Measurements from ENCODE around the gene PDGFD.

PDGFD gene

DNA sequence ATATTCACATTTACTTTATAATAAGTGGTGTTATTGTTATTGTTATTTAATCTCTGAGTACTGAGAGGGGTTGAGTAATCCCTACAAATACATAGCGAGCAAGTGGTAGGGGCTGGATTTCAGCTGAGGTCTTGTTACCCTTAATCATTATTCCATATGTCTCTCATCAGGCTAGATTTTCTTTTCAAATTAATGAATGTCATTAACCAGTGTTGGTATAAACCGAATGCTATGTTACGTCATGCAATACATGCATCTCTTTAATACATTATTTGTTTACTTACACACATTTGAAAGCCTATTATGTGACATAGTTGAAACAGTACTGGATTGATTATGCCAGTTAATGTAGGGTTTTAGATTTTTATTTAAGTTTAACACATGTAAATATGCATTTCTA is 18.9 kb downstream of the PDGFD start:
- DNase-seq (ENCODE audit: low read depth, low spot score): no peak

DNA sequence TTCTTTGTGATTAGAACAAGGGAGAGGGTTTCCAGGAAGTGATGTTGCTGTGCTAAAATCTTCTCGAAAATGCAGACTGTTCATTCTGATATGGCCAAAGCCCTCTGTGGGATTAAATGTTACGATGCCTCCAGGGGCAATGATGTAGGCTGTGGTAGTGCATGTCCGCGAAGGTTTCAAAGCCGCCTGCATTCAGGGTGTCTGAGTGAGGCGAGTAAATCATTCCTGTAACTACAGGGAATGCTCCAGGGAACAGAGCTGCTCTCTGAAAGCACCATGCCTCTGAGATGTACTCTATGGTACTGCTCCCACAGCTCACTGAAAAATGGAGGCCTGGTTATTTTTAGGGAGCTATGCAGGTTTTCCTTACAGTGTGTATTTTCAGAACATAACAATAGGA is 21.2 kb downstream of the PDGFD start:
- DNase-seq (ENCODE audit: low read depth, low spot score): no peak

GRCh38 chr11:104136861-104137260 is 27.1 kb downstream of the PDGFD start:
- DNase-seq (ENCODE audit: low read depth, low spot score): no peak

- no peak for DNase-seq (ENCODE audit: low read depth, low spot score)
Observed at GRCh38 chr11:104134745-104135144, 29.2 kb downstream of the PDGFD start.

GRCh38 chr11:104130161-104130560 is 33.8 kb downstream of the PDGFD start:
- no peak for DNase-seq (ENCODE audit: low read depth, low spot score)

DNA sequence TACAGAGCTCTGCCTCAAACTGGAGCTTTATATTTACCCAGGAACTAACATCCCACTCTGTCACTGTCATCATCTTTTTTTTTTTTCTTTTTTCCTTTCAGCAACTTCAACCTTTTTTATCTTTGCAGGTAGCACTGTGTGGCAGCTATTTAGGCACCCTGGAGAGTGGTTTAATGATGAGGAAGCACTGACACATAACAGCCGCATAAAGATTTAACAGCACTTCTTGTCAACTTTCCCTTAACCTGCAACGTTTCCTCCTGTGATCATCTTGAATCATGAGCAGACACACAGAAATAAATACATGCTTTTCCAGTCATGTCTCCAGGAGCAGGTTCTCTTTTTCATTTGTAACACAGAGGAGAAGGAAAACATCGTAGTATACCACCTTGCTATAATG is 34.8 kb downstream of the PDGFD start:
- no peak for DNase-seq (ENCODE audit: low read depth, low spot score)

DNA sequence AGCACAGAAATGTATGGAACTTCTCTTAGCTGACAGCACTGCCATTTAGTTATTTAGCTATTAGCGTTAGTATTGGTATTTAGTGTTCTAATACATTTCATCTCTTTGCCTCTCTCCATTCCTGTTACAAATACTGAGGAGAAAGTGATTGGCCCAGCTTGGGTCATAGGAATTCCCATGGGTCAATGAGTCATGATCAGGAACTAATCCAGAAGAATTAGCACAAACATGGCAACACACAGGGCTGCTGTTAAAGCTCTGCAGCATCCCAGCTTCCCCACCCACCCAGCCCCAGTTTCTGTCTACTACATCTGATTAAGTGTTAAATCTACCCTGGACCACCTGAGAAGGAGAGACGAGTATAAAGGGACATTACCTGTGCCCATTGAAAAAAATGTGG is 36.1 kb downstream of the PDGFD start:
- DNase-seq (ENCODE audit: low read depth, low spot score): no peak

- no peak for DNase-seq (ENCODE audit: low read depth, low spot score)
Observed at GRCh38 chr11:104126464-104126863, 37.5 kb downstream of the PDGFD start.

DNA sequence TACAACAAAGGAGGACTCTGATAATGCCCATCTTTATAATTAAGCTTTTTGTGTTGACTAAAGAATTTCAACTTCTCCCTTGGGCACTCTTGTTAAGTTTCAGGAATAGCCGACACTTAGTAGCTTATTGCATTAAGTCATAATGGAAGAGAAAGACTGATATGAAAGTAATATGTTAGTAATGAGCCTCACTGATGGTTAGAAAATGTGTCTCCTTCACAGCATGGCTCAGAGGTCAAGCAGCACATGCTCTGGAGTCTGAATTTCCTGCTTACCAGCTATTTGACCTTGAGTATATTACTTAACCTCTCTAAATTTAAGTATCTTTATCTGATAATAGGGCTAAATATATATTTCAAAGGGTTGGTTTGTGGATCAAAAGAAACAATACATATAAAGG is 39.0 kb downstream of the PDGFD start:
- no peak for DNase-seq (ENCODE audit: low read depth, low spot score)

DNA sequence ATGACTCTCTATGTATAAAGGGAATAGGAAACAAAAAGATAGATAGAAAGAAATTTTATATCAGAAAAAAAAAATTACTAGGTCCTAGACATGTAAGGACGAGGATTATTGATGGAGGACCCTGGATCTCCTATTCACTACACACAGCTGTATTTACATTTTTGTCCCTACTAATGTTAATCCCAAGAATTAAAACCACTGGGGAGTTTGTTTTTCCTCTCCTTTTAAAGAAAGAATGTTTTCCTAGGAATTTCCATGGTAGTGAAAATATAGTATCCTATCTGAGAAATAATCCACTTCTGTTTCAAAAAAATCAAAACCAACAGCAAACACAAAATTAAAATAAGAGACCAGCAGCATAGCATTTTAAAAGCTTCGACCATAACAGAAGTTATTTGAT is 41.1 kb downstream of the PDGFD start:
- DNase-seq (ENCODE audit: low read depth, low spot score): no peak

GRCh38 chr11:104122011-104122635 is 41.8 kb downstream of the PDGFD start:
- no peak for DNase-seq (ENCODE audit: low read depth, low spot score)

- no peak for DNase-seq (ENCODE audit: low read depth, low spot score)
Observed at GRCh38 chr11:104120493-104121137, 43.3 kb downstream of the PDGFD start.

DNA sequence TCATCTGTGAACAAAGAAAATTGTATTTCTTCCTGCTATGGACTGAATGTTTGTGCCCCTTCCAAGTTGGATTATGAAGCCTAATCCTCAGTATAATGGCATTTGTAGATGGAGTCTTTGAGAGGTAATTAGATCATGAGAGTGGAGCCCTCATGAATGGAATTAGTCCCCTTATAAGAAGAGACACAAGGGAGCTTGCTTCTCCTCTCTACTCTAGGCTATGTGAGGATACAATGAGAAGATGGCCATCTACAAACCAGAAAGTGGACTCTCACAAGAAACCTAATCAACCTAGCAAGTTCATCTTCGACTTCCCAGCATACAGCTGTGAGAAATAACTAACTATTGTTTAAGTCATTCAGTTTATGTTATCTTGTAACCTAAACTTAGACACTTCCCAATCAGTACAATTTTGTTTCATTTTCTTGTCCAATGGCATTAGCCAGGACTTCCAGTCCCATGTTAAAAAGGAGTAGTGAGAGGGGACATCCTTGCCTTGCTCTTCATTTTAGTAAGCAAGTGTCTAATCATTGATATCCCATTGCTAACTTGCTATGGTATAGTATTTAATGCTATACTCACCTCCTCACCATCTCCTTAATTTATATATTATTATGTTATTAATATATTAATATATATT is 45.7 kb downstream of the PDGFD start:
- DNase-seq (ENCODE audit: low read depth, low spot score): no peak

DNA sequence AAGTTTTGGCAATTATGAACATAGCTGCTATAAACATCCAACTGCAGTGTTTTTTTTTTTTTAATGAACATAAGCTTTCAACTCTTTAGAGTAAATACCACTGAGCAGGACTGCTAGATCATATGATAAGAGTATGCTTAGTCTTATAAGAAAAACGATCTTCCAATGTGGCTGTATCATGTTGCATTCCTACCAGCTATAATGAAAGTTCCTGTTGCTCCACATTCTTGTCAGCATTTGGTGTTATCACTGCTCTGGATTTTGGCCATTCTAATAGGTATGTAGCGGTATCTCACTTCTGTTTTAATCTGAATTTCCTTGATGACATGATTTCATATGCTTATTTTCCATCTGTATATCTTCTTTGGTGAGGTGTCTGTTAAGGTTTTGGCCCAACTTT is 50.4 kb downstream of the PDGFD start:
- DNase-seq (ENCODE audit: low read depth, low spot score): no peak

DNA sequence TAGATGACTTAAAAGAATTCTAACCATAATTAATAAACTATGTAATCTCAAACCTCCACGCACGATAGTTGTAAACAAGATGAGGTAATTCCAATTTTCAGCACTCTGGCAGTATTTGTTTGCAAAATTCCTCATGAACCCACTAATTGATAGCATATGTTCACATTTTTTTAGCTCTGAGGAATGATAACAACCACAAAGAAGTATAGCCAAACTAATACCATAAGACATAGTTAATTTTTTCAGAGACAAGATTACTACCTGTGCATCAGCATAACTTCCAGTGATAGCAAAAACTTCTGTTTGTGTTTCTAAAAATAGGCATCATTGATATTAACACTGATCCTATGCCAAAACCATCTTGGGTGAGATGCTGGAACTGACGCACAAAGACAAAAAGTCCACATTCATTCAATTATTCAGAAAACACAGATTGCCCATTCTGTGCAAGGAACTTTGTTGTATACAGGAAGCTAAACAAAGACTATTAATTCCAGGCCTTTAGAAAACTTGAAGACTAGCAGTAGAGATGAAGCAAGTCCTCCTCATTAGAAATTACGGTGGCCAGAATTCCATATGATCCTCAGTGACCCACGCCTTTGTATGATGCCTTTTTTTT is 57.7 kb downstream of the PDGFD start:
- DNase-seq (ENCODE audit: low read depth, low spot score): no peak

DNA sequence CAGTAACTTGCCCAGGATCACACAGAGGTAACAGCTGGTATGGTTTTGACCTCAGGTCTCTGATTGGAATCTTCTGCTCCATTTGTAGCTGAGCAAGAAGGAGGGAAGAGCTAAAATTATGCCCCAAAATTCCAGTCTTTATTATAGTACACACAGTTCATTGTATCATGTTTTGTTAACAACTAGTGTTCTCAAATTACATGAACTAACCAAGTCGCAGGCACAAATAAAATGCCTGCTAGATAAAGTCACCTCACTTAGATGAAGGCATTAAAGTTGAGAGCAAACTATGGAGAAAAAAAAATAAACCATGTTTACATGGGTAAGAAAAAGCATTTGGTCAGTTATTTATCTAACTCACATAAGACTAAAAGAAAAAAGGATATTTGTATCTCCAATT is 58.8 kb downstream of the PDGFD start:
- no peak for DNase-seq (ENCODE audit: low read depth, low spot score)

- no peak for DNase-seq (ENCODE audit: low read depth, low spot score)
Observed at GRCh38 chr11:104104664-104105063, 59.3 kb downstream of the PDGFD start.

DNA sequence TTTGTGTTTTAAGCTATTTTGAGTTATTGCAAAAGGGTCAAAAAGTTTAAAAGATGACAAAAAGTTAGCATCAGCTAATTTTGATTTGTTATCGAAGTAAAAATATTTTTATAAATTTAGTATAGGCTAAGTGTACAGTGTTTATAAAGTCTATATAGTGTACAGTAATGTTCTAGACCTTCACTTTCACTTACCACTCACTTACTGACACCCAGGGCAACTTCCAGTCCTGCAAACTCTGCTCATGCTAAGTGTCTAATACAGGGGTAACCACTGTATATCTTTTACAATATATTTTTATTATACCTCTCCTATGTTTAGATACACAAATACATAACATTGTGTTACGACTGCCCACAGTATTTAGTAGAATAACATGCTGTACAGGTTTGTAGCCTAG is 59.7 kb downstream of the PDGFD start:
- DNase-seq (ENCODE audit: low read depth, low spot score): no peak

DNA sequence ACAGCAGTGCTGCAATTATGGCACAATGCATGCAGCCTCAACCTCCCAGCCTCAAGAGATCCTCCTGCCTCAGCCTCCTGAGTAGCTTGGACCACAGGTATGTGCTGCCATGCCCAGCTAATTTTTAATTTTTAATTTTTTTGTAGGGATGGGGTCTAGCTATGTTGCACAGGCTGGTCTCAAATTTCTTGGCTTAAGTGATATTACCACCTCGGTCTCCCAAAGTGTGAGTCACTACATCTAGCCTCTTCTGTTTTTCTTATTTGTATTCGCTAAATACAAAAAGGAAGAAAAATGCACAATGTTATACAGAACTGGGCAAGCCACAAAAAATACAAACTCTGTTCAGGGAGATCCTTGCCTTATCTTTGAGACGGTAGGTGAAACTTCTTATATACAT is 65.4 kb downstream of the PDGFD start:
- DNase-seq (ENCODE audit: low read depth, low spot score): no peak

GRCh38 chr11:104098132-104098531 is 65.8 kb downstream of the PDGFD start:
- no peak for DNase-seq (ENCODE audit: low read depth, low spot score)

DNA sequence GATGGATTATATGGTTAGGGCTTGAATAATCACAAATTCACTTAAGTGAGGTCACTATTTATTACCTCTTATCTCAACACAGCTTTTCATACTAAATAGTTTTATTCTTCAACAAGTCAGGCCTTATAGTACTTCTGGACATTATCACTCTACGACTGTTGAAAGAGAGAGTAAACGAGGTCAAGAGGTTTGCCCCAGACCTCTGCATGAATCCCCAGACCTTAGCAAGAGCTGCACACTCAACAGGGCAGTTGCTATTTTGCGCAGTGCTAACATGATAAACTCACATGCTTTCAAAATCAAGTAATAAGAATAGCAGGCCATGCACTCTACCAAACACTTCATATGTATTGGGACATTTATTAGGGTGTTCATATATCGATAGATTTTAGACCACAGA is 67.0 kb downstream of the PDGFD start:
- no peak for DNase-seq (ENCODE audit: low read depth, low spot score)

- DNase-seq (ENCODE audit: low read depth, low spot score): no peak
Observed at GRCh38 chr11:104095791-104096190, 68.2 kb downstream of the PDGFD start.

- DNase-seq (ENCODE audit: low read depth, low spot score): no peak
Observed at GRCh38 chr11:104094576-104094975, 69.4 kb downstream of the PDGFD start.
